ENCODE results near the gene PCDHGA9. TPM values are rescaled to one million over a fixed set of nuclear protein-coding genes. Genes with fewer than 3 reads are reported as not detected.

The PCDHGA9 gene
- total and polyA plus RNA-seq, 2 of the 8 experiments (the other 6 are each of a cell fraction or from before 2014, with no cell fraction given) = 0.79 to 1.1 TPM

DNA sequence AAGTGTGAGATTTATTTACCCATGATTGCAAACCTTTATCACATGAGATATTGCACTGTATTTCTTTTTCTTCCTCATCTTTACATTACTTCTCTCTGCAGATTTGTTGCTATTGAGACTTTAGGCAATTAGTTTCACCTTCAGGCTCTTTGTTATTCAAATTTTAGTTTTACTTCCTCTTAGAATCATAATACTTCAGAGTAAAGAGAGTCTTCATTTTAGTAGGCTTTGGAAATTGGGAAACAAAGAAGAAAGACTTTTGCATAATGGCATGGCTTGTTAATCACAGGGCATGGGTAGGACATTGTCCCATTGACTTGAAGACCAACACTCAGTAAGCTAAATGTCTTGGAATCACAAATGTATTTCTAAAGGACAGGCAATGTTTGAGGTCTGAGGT is 39.9 kb upstream of the PCDHGA9 start (continued):
- TF ChIP-seq SAP30 (IDR thresholded peaks at IDR 0.05; ENCODE audit: insufficient read depth, insufficient replicate concordance, low read length) (no peak), YY1 (IDR thresholded peaks at IDR 0.05; ENCODE audit: low read depth, low read length) (no peak), ZNF274 (IDR thresholded peaks at IDR 0.05; ENCODE audit: borderline replicate concordance, extremely low read depth, low read length) (no peak), RXRA (IDR thresholded peaks at IDR 0.05; ENCODE audit: insufficient read depth, low read depth, low read length) (no peak), SIRT6 (IDR thresholded peaks at IDR 0.05; ENCODE audit: low read length) (no peak), EGR1 (IDR thresholded peaks at IDR 0.05; ENCODE audit: borderline replicate concordance, low read depth, low read length) (no peak), SP2 (IDR thresholded peaks at IDR 0.05; ENCODE audit: low read length) (no peak)

Data from H1 (cell line).